Ovary (tissue), 3 donors: Measurements from ENCODE around the gene DSCAM.

Source experiments
- CTCF ChIP-seq, 3 donors: fragments of 450-650 bp in 2 of 3; fragments of 200-600 bp in 1 of 3; IDR thresholded peaks; one replicate each; pipeline versions ENCODE4 v1.5.1 to v1.8.0; 2016 to 2022; ENCODE audit warnings: antibody characterized with exemption in 3 of 3, mild to moderate bottlenecking in 1 of 3
- POLR2A ChIP-seq: fragments of 450-650 bp; IDR thresholded peaks from one replicate; pipeline ENCODE4 v1.6.1; 2017; ENCODE audit warnings: antibody characterized with exemption, mild to moderate bottlenecking, moderate library complexity
- donor health status: DM: no; HTN: no; CAD: no.

GRCh38 chr21:40388046-40388445, 458.9 kb downstream of the DSCAM start:
- no peak for TF ChIP-seq POLR2A
- no peak for TF ChIP-seq CTCF (IDR thresholded peaks at IDR 0.05)
